ENCODE data around the gene NT5DC3. TPM values are rescaled to one million over a fixed set of nuclear protein-coding genes. Genes with fewer than 3 reads are reported as not detected.

The NT5DC3 gene
- total RNA-seq, 1 donor from 2014 or later: 22.4 TPM

GRCh38 chr12:103791350-103791920 lies 49.6 kb downstream of the NT5DC3 start:
- FAIRE-seq (no peak), DNase-seq (ENCODE audit: low spot score in 2 of 2) (no peak)

- no peak for DNase-seq (ENCODE audit: low spot score in 2 of 2)
- FAIRE-seq: no peak
These were observed 54.8 kb downstream of the NT5DC3 start for GRCh38 chr12:103786201-103786600.

GRCh38 chr12:103785243-103786031 lies 55.6 kb downstream of the NT5DC3 start:
- FAIRE-seq (no peak), DNase-seq (ENCODE audit: low spot score in 2 of 2) (no peak)

GRCh38 chr12:103783744-103784664 lies 57.0 kb downstream of the NT5DC3 start:
- DNase-seq (ENCODE audit: low spot score in 2 of 2) (no peak), FAIRE-seq (no peak)

- no peak for DNase-seq (ENCODE audit: low spot score in 2 of 2)
- FAIRE-seq: no peak
These were observed 58.6 kb downstream of the NT5DC3 start for GRCh38 chr12:103782399-103782798.

GRCh38 chr12:103780992-103781391 lies 60.0 kb downstream of the NT5DC3 start:
- DNase-seq (ENCODE audit: low spot score in 2 of 2): no peak
- no peak for FAIRE-seq

GRCh38 chr12:103780093-103780440 lies 61.0 kb downstream of the NT5DC3 start:
- FAIRE-seq: no peak
- no peak for DNase-seq (ENCODE audit: low spot score in 2 of 2)

- DNase-seq (ENCODE audit: low spot score in 2 of 2): no peak
- FAIRE-seq: no peak
These were observed 61.5 kb downstream of the NT5DC3 start for GRCh38 chr12:103779410-103780092.

GRCh38 chr12:103778781-103779180 lies 62.3 kb downstream of the NT5DC3 start:
- FAIRE-seq (no peak), DNase-seq (ENCODE audit: low spot score in 2 of 2) (no peak)

GRCh38 chr12:103774977-103775560 lies 66.0 kb downstream of the NT5DC3 start:
- no peak for DNase-seq (ENCODE audit: low spot score in 2 of 2)
- no peak for FAIRE-seq

- no peak for DNase-seq (ENCODE audit: low spot score in 2 of 2)
- no peak for FAIRE-seq
These were observed 67.7 kb downstream of the NT5DC3 start for GRCh38 chr12:103773109-103773910.

GRCh38 chr12:103772367-103773108 lies 68.5 kb downstream of the NT5DC3 start:
- FAIRE-seq: no peak

GRCh38 chr12:103771466-103771865 lies 69.6 kb downstream of the NT5DC3 start:
- DNase-seq (ENCODE audit: low spot score in 2 of 2) (no peak), FAIRE-seq (no peak)

More at GRCh38 chr12:103772367-103773108, 68.5 kb downstream of the NT5DC3 start:
- no peak for DNase-seq (ENCODE audit: low spot score in 2 of 2)

- no peak for FAIRE-seq
- no peak for DNase-seq (ENCODE audit: low spot score in 2 of 2)
These were observed 71.6 kb downstream of the NT5DC3 start for GRCh38 chr12:103769240-103769945.

GRCh38 chr12:103768467-103769123 lies 72.4 kb downstream of the NT5DC3 start:
- no peak for FAIRE-seq
- no peak for DNase-seq (ENCODE audit: low spot score in 2 of 2)

- DNase-seq (ENCODE audit: low spot score in 2 of 2) (no peak), FAIRE-seq (no peak)
These were observed 75.0 kb downstream of the NT5DC3 start for GRCh38 chr12:103766028-103766427.

- FAIRE-seq (no peak), DNase-seq (ENCODE audit: low spot score in 2 of 2) (no peak)
These were observed 75.7 kb downstream of the NT5DC3 start for GRCh38 chr12:103765322-103765721.

- DNase-seq (ENCODE audit: low spot score in 2 of 2) (no peak), FAIRE-seq (no peak)
These were observed 78.6 kb downstream of the NT5DC3 start for GRCh38 chr12:103762473-103762872.
